GM12865 (cell line): ENCODE results near the gene XPR1.

Experiments
- DNase-seq: peaks from one replicate; pipeline ENCODE4 v3.0.0; 2010; ENCODE audit warnings: low read depth
- H3K4me3 ChIP-seq: 2 replicates; pipeline ENCODE4 v1.5.1; 2011; ENCODE audit warnings: mild to moderate bottlenecking, low read depth, low read length, control low read depth
- CTCF ChIP-seq: IDR thresholded peaks from 2 replicates; pipeline ENCODE4 v1.5.1; 2011; ENCODE audit warnings: low read length, control low read depth, low read depth, inconsistent platforms; ENCODE audit not compliant: insufficient read depth; ENCODE audit errors: missing control alignments

The XPR1 gene

GRCh38 chr1:180662709-180663108 is 30.9 kb downstream of the XPR1 start:
- no peak for DNase-seq
- no peak for TF ChIP-seq CTCF
- no peak overlapping the region for H3K4me3 ChIP-seq

- DNase-seq, result no peak
- no peak overlapping the region for H3K4me3 ChIP-seq
- no peak for TF ChIP-seq CTCF
Observed at GRCh38 chr1:180670681-180671080, 38.9 kb downstream of the XPR1 start.

- no peak for TF ChIP-seq CTCF
- H3K4me3 ChIP-seq, result no peak overlapping the region
- DNase-seq, result no peak
Observed at GRCh38 chr1:180672105-180672504, 40.3 kb downstream of the XPR1 start.

GRCh38 chr1:180672505-180672904 is 40.7 kb downstream of the XPR1 start:
- H3K4me3 ChIP-seq, result no peak overlapping the region
- no peak for DNase-seq
- no peak for TF ChIP-seq CTCF

- DNase-seq, result no peak
- H3K4me3 ChIP-seq, result no peak overlapping the region
- TF ChIP-seq CTCF, result no peak
Observed at GRCh38 chr1:180674603-180675530, 43.0 kb downstream of the XPR1 start.

- no peak for DNase-seq
- no peak for TF ChIP-seq CTCF
Observed at GRCh38 chr1:180675586-180675985, 43.8 kb downstream of the XPR1 start.

More at GRCh38 chr1:180675586-180675985, 43.8 kb downstream of the XPR1 start:
- H3K4me3 ChIP-seq, result no peak overlapping the region
